Measurements from ENCODE around the gene SPRED2.

DNA sequence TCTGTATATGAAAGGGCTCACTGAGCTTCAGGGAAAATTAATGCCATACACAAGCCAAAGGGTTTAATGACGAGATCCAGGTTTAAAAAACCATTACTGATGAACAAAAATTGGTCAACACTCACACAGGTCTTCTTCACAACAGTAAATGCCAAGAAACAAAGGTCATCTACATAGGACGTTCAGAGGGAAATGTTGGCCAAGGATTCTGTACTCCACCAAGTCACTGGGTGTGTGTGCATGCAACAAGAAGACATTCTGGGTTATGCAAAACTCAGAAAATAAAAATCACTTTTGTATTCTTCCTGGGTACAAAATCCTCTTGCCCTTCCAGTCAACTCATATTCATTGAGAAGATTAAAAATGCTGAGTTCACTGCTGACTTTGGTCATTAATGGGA lies 126.5 kb downstream of the SPRED2 start:
- TF ChIP-seq, protein P1, sequence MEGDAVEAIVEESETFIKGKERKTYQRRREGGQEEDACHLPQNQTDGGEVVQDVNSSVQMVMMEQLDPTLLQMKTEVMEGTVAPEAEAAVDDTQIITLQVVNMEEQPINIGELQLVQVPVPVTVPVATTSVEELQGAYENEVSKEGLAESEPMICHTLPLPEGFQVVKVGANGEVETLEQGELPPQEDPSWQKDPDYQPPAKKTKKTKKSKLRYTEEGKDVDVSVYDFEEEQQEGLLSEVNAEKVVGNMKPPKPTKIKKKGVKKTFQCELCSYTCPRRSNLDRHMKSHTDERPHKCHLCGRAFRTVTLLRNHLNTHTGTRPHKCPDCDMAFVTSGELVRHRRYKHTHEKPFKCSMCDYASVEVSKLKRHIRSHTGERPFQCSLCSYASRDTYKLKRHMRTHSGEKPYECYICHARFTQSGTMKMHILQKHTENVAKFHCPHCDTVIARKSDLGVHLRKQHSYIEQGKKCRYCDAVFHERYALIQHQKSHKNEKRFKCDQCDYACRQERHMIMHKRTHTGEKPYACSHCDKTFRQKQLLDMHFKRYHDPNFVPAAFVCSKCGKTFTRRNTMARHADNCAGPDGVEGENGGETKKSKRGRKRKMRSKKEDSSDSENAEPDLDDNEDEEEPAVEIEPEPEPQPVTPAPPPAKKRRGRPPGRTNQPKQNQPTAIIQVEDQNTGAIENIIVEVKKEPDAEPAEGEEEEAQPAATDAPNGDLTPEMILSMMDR (conservative IDR thresholded peaks at IDR 0.05 in 1 of 2, IDR thresholded peaks at IDR 0.05 in 1 of 2; ENCODE audit: extremely low read depth in 1 of 2, insufficient read depth in 1 of 2, low read depth in 1 of 2, low read length in 2 of 2), result no peak
- no peak for TF ChIP-seq EZH2 (IDR thresholded peaks at IDR 0.05; ENCODE audit: borderline replicate concordance, low read length)
